ENCODE results near the gene DHCR24. TPM values are rescaled to one million over a fixed set of nuclear protein-coding genes. Genes with fewer than 3 reads are reported as not detected.

The DHCR24 gene
- total RNA-seq, 1 donor from 2014 or later, result 145 TPM

DNA sequence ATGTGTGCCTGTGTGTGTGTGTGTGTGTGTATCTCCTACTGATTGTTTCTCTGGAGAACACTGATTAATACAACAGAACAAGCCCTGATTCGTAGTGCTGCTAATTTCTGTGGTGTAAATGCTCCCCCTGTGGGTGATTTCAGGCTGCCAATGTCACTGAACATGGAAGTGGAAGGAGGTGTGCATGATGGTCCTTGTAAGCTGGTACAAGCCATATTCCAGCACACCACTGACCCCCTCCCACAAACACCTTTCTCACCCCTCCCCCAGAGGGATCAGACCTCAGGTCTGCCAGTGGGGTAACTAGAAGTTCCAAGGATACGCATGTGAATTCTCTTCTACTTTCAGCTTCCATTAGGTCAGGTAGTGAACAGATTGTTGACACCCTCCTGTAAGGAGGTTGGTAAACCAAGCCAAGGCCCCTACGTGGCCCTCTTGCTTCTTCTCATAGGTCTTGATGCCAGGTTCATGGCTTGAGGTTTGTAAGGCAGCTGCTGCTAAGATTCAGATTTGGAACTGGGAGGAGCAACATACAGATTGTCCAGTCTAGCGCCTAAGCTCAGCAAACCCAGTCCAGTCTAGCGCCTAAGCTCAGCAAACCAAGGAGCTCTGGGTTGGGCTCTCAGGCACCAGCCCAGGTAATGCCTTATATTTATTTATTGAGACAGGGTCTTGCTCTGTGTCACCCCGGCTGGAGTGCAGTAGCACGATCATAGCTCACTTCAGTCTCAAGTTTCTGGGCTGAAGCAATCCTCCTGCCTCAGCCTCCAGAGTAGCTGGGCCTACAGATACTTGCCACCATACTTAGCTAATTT is 38.7 kb downstream of the DHCR24 start:
- intact Hi-C loops (cut with micrococcal nuclease), result no loop called here

DNA sequence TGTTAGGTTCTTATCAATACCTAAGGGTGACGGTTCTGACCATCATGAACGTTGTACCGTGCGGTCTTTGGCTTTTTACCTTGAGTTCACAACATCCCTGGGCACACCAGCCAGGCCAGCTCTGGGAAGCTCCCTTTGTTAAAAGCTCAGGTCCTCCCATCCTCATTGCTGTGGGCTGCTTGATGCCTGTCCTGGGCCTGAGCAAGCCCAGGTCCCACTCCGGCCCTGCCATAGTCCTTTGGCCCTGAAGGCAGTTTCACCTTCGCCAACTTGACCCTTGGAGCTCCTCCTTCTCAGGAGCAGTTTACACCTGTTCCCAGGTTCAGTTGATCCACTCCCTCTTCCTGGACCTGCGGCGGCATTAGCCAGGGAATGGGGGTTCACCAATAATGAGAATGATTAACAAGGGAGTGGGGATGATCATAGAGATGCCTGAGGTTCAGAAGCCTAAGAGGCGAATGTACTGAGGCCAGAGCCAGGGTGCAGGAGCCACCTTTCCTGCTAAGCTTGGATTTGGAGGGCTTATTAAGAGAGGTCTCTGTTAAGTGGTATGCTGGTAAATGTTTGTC is 40.2 kb downstream of the DHCR24 start:
- intact Hi-C loops (cut with micrococcal nuclease), result no loop called here

GRCh38 chr1:54846301-54846700 is 40.7 kb downstream of the DHCR24 start:
- intact Hi-C loops (cut with micrococcal nuclease), result no loop called here

GRCh38 chr1:54845772-54846171 is 41.2 kb downstream of the DHCR24 start:
- intact Hi-C loops (cut with micrococcal nuclease), result no loop called here

DNA sequence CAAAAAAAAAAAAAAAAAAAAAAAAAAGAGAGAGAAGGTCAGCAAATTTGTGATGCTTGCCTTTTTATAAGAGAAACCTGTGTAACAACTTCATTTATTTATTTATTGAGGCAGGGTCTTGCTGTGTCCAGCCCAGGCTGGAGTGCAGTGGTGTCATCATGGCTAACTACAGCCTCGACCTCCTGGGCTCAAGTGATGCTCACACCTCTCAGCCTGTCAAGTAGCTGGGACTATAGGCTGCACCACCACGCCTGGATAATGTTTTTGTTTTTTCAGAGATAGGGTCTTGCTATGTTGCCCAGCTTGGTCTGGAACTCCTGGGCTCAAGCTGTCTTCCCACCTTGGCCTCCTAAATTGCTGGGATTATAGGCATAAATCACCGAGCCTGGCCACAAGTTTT is 42.4 kb downstream of the DHCR24 start:
- intact Hi-C loops (cut with micrococcal nuclease), result no loop called here

GRCh38 chr1:54843449-54843848 is 43.5 kb downstream of the DHCR24 start:
- intact Hi-C loops (cut with micrococcal nuclease), result no loop called here

- intact Hi-C loops (cut with micrococcal nuclease), result no loop called here
These were observed 44.0 kb downstream of the DHCR24 start for GRCh38 chr1:54842963-54843362.

GRCh38 chr1:54842206-54842915 is 44.6 kb downstream of the DHCR24 start:
- intact Hi-C loops (cut with micrococcal nuclease), result no loop called here

DNA sequence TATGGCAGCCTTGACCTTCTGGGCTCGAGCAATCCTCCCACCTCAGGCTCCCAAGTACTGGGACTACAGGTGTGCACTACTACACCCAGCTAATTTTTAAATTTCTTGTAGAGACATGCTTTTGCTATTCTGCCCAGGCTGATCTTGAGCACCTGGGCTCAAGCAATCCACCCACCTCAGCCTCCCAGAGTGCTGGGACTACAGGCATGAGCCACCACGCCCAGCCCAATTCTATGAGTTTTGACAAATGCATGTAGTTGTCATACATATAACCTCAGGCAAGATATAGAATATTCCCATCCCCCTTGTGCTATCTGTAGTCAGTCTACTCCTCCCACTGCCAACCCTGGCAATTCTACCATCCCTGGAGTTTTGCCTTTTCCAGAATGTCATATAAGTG is 47.2 kb downstream of the DHCR24 start:
- intact Hi-C loops (cut with micrococcal nuclease), result no loop called here

GRCh38 chr1:54838565-54839180 is 48.3 kb downstream of the DHCR24 start:
- intact Hi-C loops (cut with micrococcal nuclease), result no loop called here

DNA sequence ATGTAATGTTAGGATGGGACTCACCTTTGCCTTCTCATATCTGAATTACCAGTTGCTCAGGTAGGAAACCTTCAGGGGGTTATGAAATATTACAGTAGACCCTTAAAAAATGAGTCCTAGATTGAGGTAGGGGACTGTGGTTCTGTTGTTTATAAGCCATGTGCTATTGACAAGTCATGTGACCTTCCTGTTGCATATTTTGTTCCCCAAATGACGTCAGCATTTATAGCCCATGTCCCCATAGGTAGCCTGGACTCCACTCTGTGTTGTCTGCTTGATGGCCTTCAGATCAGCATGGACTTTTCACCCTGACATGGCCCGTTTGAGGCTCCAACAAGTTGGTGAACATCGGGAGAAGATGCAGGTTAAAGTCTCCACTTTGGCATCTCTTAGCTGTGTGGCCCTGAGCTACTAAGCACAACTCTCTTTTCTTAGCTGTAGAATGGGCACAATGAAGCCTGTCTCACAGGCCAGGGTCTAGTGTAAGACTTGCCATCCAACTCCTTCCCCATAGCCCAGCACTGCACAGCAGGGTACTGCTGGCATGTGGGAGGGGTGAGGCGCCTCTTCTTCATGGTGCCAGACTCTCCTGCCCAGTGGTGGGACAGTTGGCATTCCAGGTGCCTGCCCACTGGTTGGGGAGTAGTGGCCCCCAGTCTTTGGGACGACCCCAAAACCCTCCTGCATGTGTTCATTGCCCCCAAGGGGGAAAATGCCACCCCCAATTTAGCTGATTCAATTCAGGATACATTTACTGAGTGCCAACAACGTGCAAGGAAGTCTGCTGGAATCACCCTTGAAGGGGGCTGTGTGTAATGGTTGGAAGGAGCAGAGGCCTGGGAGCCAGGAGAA is 49.8 kb downstream of the DHCR24 start:
- intact Hi-C loops (cut with micrococcal nuclease), result no loop called here

DNA sequence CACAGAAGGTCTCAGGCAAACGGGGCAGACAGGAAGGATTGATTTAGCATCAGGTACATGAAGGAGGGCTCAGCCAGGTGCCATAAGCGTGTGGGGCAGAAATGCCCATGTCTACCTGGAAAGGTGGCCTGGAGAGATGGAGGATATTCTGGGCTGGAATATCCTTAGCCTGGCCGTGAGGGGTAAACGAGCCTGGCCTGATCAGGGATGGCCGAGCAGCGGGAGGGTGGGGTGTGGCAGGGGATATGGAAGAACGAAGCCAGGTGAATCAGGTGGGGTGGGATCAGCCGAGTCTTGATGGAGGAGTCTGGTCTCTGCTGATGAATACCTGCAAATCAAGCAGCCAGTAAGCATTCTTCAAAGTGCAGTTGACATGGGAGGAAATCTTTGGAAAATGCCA is 50.4 kb downstream of the DHCR24 start:
- intact Hi-C loops (cut with micrococcal nuclease), result no loop called here

DNA sequence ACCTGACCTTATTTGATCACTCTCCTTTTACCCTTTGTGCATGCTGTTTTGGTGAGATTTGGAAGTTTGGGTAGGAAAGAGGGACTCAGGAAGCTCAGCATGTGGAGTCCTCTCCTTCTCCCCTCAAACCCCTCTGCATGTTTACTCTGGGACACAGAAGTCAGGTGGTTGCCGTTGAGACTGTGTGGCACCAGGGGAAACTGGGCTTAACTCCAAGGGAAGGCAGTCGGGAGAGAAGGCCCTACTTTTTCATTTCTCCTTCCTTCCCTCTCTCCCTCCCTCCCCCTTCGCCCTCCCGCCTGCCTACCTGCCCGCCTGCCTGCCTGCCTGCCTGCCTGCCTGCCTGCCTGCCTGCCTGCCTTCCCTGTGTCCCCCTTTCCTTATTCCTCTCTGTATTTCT is 51.0 kb downstream of the DHCR24 start:
- intact Hi-C loops (cut with micrococcal nuclease), result no loop called here

GRCh38 chr1:54835131-54835898 is 51.7 kb downstream of the DHCR24 start:
- intact Hi-C loops (cut with micrococcal nuclease), result no loop called here

- intact Hi-C loops (cut with micrococcal nuclease), result no loop called here
These were observed 52.9 kb downstream of the DHCR24 start for GRCh38 chr1:54834007-54834541.

DNA sequence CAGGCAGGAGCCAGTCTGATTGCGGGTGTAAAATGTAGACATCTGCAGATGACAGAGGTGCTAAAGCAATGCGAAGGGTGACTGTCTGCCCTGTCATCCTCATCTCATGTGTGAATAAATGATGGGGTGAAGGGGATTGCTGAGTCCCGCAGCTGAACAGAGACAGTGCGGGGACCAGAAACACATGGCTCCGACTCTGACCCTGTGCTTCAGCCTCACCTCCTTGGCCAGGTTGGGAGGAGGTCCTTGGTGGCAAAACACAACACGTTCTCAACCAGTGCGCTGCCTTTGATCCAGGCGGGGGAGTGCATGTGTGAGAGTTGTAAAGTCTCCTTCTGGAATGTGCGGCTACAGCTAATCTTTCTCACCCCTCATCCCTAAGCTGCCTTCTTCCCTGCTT is 53.9 kb downstream of the DHCR24 start:
- intact Hi-C loops (cut with micrococcal nuclease), result no loop called here

DNA sequence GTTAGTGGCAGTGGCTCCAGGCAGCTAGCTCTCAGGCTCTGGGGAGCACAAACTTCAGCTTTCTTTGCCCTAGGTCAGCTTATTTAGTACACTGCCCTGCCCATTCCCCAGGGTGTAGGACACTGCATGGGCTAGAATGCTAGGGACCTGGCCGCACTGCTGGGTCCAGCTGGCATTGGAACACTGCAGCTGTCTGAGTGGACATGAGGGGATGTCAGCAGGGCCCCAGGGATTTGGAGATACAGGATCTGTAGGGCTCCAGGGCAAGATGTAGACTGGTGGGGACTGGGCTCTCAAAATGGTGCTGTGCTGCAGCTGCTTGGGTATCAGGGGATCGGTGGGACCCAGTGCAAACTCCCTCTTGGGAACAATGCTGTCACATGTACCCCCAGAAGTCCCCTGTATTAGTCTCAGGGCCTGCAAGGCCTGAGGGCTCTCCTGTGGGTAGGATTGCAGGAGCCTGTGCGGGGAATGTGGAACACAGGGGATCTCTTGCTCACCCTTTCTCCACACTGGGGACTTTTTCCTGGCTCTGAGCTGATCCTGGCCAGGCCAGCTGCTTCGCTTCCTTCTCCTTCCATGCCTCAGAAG is 60.7 kb downstream of the DHCR24 start:
- intact Hi-C loops (cut with micrococcal nuclease), result no loop called here

- intact Hi-C loops (cut with micrococcal nuclease), result no loop called here
These were observed 61.3 kb downstream of the DHCR24 start for GRCh38 chr1:54825696-54826095.

GRCh38 chr1:54823670-54824069 is 63.3 kb downstream of the DHCR24 start:
- intact Hi-C loops (cut with micrococcal nuclease), result no loop called here

DNA sequence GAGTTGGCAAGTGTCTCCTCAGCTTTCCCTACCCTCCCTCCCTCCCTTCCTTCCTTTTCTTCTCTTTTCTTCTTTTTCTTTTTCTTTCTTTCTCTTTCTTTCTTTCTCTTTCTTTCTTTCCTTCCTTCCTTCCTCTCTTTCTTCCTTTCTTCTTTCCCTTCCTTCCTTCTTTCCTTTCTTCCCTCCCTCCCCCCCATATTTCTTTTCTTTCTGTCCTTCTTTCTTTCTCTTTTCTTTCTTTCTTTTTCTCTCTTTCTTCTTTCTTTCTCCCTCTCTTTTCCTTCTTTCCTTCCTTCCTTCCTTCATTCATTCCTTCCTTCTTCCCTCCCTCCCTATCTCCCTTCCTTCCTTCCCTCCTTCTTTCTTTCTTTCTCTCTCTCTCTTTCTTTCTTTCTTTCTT is 67.3 kb downstream of the DHCR24 start:
- intact Hi-C loops (cut with micrococcal nuclease), result no loop called here

Measured in T-helper 2 cell treated with Interferon-gamma antibody and Interleukin-4, amounts not matched to agents 100 ng/mL and 5 ng/mL, for 36 hours (primary cell).